Activated T-cell treated with anti-CD3 and anti-CD28 coated beads, Interleukin-2, amount 50 U/mL, for 24 hours (primary cell): ENCODE data around the gene DGLUCY.
A peak's percentile ranks its signal among the peaks of the same experiment; 100 is the strongest.

Experiments used
- DNase-seq: peaks from one replicate; pipeline ENCODE4 v3.0.0-alpha.2; 2020
- H3K27ac Mint-ChIP-seq: 2 replicates; pipeline ENCODE4 v1.8.0; 2020; ENCODE audit warnings: mild to moderate bottlenecking, mixed read lengths
- H3K27me3 Mint-ChIP-seq: 2 replicates; pipeline ENCODE4 v1.8.0; 2020; ENCODE audit warnings: mixed read lengths
- H3K36me3 Mint-ChIP-seq: 2 replicates; pipeline ENCODE4 v1.8.0; 2020; ENCODE audit warnings: low read depth, mixed read lengths
- H3K4me1 Mint-ChIP-seq: 2 replicates; pipeline ENCODE4 v1.8.0; 2020; ENCODE audit warnings: low read depth, mixed read lengths
- H3K4me3 Mint-ChIP-seq: 2 replicates; pipeline ENCODE4 v1.8.0; 2020; ENCODE audit warnings: mild to moderate bottlenecking, moderate library complexity, mixed read lengths
- H3K9me3 Mint-ChIP-seq: 2 replicates; pipeline ENCODE4 v1.8.0; 2020; ENCODE audit warnings: mixed read lengths

The DGLUCY gene

DNA sequence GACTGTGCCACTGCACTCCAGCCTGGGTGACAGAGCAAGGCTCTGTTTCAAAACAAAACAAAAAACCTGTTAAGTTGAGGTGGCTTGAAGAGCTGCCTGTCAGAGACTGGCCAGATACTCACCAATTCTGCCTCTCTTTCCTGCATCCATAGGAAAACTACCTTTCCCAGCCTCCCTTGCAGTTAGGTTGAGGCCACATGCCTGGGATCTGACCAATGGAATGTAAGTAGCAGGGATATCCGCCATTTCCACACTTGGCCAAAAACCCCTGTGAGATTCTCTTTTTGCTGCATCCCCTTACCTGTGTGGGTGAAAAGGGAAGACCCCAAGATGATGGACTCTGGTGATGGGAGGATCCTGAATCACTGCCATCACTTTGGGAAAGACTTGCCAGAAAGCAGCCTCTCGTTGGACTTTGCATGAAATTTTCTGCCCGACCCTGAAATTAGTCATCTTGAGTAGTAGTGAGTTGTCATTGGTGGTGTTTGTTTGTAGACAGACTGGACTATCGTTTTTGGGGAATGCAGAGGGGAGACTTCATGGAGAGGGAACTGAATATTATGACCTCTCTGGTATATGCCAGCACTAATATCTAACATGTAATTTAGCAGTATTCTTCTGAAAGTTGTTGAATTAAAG lies 116.6 kb downstream of the DGLUCY start:
- Mint-ChIP-seq H3K27ac (peak overlapping the region; percentile 99), H3K36me3 (peaks cover 49% of the 10 kb centered on the region), H3K27me3 (no peaks in the 10 kb centered on the region), H3K4me1 (peaks cover 83% of the 10 kb centered on the region), H3K9me3 (peaks cover 4% of the 10 kb centered on the region), H3K4me3 (peak overlapping the region; percentile 72)
- DNase-seq = no peak

DNA sequence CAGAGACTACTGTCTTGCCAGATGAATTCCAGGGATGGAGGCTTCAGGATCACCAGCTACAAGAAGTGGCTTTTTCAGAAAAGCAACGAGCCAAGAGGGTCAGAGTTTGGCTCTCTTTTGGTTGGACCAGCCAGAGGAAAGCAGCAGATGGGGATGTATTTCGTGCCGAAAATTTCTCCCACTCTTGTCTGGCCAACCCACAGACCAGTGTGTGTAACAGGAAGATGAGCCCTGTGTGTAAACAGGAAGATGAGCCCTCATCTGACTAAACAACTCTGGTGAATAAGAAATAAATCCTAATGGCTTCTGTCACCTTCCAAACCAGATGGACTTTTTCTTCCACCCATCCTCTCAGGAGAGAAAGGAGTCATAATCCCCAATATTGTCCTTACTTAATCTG lies 117.6 kb downstream of the DGLUCY start:
- Mint-ChIP-seq H3K36me3 (peaks cover 48% of the 10 kb centered on the region), H3K9me3 (peaks cover 4% of the 10 kb centered on the region), H3K4me1 (peaks cover 79% of the 10 kb centered on the region), H3K27ac (peak overlapping the region; percentile 99), H3K4me3 (peak overlapping the region; percentile 32), H3K27me3 (no peaks in the 10 kb centered on the region)
- DNase-seq = no peak

DNA sequence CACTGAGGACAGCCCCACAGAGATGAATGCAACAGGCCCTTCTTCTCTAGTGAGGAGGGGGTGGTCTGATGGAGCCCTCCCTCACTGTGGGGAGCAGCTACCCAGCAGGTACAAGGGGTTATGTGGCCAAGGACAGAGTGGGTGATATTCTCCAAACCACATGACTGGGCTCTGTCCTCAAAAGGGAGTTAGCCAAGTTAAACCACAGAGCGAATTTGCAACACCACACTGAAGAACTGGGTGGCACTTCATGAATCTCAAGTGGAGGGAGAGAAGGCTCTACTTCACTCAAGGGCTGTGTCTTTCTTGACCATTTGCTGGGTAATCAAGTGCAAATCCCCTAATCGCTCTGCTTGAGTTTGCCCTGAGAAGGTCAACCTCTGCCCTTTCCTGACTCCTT lies 118.2 kb downstream of the DGLUCY start:
- Mint-ChIP-seq H3K27me3 (no peaks in the 10 kb centered on the region), H3K27ac (peak overlapping the region; percentile 99), H3K4me3 (no peak overlapping the region), H3K9me3 (peaks cover 4% of the 10 kb centered on the region), H3K4me1 (peaks cover 73% of the 10 kb centered on the region), H3K36me3 (peaks cover 46% of the 10 kb centered on the region)
- DNase-seq = no peak

DNA sequence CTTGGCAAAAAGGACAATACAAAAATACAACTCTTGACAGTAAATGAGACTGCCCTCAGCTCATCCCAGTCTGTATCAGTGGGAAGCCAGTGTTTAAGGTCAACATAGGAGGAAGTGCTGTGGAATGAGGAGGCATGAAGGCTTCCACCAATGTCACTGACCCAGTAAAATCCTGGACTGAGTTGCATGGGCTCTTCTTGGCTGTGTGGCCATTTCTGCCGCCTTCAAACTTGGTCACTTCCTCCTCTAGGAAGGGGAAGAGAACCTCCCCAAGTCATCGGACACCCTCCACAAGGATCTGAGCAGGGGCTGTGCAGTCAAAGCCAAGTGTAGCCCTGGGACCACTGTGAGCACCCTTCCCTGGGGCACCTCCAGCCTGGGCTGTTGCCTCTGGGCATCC lies 118.7 kb downstream of the DGLUCY start:
- Mint-ChIP-seq H3K4me1 (peaks cover 71% of the 10 kb centered on the region), H3K9me3 (peaks cover 4% of the 10 kb centered on the region), H3K4me3 (no peak overlapping the region), H3K27ac (peak overlapping the region; percentile 63), H3K36me3 (peaks cover 46% of the 10 kb centered on the region), H3K27me3 (no peaks in the 10 kb centered on the region)
- no peak for DNase-seq

DNA sequence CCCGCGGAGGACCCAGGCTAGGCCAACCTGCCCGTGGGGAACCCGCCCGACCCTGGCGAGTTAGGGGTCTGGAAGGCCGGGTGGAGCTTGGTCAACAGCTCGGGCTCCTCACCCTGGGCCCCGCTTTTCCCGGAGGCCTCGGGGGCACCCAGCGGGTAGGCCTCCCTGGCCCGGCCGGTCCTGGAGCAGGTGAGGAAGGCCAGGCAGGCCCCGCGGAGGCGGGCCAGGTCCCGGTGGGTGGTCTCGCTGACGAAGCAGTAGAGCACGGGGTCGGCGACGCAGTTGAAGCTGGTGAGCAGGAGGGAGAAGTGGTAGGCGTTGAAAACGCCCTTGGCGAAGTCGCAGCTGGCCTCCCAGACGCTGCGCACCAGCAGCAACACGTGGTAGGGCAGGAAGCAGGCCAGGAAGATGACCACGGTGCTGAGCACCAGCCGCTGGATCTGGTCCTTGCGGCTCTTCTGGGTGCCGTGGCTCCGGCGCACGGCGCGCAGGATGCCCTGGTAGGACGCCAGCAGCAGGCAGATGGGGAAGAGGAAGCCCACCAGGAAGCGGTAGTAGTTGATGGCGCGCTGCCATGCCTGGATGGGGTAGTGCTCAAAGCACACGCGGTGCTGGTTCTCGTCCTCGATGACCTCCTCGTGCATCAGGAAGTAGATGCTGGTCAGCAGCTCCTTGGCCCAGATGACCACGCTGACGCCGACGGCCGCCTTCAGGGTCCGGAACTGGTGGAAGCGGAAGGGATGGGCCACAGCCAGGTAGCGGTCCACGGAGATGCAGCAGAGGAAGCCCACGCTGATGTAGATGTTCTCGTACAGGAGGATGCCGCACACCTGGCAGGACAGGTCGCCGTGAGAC lies 120.3 kb downstream of the DGLUCY start:
- Mint-ChIP-seq H3K4me1 (peaks cover 71% of the 10 kb centered on the region), H3K9me3 (peaks cover 4% of the 10 kb centered on the region), H3K36me3 (peaks cover 49% of the 10 kb centered on the region), H3K27me3 (no peaks in the 10 kb centered on the region), H3K4me3 (no peak overlapping the region), H3K27ac (no peak overlapping the region)
- DNase-seq = no peak

DNA sequence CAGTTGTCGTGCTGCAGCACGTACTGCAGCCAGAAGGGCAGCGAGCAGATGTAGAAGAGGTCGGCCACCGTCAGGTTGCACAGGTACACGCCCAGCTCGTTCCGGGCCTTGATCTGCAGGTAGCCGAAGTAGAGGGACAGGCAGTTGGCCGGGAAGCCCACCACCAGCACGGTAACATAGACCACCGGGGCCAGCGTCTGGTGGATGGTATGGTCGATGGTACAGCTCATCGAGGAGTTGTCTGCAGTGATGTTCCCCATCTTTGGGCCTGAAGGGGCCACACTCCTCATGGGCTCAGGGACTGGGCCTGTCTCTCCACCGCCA lies 120.9 kb downstream of the DGLUCY start:
- H3K4me3 Mint-ChIP-seq = no peak overlapping the region
- H3K9me3 Mint-ChIP-seq = peaks cover 4% of the 10 kb centered on the region
- no peak overlapping the region for H3K27ac Mint-ChIP-seq
- H3K4me1 Mint-ChIP-seq = peaks cover 71% of the 10 kb centered on the region
- DNase-seq = no peak
- H3K27me3 Mint-ChIP-seq = no peaks in the 10 kb centered on the region
- peaks cover 49% of the 10 kb centered on the region for H3K36me3 Mint-ChIP-seq

DNA sequence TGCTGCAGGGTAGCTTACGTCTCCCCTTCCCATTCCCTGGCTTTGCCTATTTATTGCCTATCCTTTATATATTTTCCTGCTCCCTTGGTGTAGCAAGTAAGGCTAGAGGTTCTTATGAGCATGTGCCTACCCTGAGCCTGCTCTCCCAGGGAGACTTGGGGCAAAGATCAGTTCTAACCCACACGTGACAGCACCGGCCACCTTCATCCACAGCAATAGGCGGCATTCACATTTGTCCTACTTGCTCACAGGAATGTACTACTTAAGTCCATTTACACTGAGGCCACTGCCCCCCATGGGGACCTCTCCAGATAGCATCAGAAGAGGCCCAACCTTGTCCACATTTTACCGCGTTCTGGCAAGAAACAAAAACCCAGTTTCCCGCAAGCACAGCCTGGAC lies 122.0 kb downstream of the DGLUCY start:
- DNase-seq = no peak
- Mint-ChIP-seq H3K36me3 (peaks cover 38% of the 10 kb centered on the region), H3K4me1 (peaks cover 70% of the 10 kb centered on the region), H3K4me3 (no peak overlapping the region), H3K27me3 (no peaks in the 10 kb centered on the region), H3K27ac (no peak overlapping the region), H3K9me3 (peaks cover 4% of the 10 kb centered on the region)

DNA sequence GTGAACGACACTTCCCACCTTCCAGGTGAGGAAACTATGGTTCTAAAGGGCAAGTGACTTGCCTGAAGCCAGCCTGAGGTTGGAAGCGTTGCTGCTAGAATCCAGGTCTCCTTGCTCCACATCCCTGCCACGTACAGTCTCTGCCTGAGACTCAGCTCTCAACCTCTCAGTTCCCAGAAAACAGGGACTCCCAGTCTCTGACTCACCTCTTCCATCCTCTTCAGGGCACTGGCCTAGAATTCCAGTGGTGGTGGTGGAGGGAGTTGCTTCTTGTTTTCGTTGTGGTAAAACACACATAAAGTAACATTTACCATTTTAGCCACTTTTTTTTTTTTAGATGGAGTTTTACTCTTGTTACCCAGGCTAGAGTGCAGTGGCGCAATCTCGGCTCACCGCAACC lies 123.3 kb downstream of the DGLUCY start:
- H3K27ac Mint-ChIP-seq = peak overlapping the region; percentile 67
- no peak overlapping the region for H3K4me3 Mint-ChIP-seq
- peaks cover 31% of the 10 kb centered on the region for H3K36me3 Mint-ChIP-seq
- H3K27me3 Mint-ChIP-seq = no peaks in the 10 kb centered on the region
- H3K4me1 Mint-ChIP-seq = peaks cover 70% of the 10 kb centered on the region
- H3K9me3 Mint-ChIP-seq = no peaks in the 10 kb centered on the region
- DNase-seq = no peak

DNA sequence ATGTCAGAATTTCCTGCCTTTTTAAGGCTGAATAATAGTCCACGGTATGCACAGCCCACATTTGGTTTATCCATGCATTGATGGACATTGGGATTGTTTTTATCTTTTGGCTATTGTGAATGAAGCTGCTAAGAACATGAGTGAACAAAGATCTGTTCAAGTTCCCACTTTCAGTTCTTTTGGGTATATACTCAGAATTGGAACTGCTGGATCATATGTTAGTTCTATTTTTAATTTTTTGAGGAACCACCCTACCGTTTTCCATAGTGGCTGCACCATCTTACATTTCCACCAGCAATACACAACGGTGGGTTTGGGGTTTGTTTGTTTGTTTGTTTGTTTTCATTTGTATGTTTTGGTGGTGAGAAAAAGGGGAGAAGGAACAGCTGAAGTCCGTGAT lies 124.2 kb downstream of the DGLUCY start:
- no peak for DNase-seq
- Mint-ChIP-seq H3K27me3 (no peaks in the 10 kb centered on the region), H3K4me1 (peaks cover 71% of the 10 kb centered on the region), H3K4me3 (no peak overlapping the region), H3K27ac (no peak overlapping the region), H3K9me3 (no peaks in the 10 kb centered on the region), H3K36me3 (peaks cover 29% of the 10 kb centered on the region)

DNA sequence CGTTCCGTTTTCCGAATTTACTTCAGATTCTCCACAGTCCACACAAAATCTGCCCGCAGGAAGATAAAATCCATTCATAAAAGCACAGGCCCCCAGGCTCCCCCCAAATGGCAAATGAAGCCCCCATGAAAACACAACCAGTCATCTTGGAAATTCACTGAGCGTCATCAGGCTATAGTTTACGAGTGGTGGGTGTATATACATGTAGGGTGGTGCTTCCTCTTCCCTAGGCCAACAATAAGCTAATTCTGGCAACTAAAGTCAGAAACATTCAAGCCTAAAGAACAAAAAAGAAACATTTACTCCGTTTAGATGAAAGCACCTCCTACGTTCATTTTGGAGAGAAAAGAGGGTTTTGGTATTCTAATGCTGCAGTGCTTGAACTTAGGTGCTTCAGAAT lies 124.8 kb downstream of the DGLUCY start:
- Mint-ChIP-seq H3K4me1 (peaks cover 74% of the 10 kb centered on the region), H3K27me3 (no peaks in the 10 kb centered on the region), H3K36me3 (peaks cover 32% of the 10 kb centered on the region), H3K27ac (peak overlapping the region; percentile 55), H3K9me3 (no peaks in the 10 kb centered on the region), H3K4me3 (peak overlapping the region; percentile 34)
- DNase-seq = no peak

DNA sequence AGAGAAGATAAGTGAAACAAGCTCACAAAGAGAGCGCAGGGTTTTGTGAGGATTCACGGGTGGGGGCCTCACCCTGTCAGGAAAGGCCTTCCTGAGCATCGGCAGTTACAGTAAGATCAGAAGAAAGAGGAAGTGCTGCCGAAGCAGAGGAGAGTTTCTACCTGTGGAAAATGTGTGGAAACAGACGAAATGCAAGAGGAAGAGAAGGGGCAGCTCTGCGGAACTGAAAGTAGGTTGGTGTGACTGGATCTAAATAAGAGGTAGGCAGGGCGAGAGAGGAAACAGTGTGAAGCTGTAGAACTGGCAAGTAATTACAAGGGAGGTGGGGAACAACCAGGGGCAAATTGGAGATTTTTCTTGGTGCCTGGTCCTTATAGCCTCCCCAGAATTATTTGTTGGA lies 128.0 kb downstream of the DGLUCY start:
- peaks cover 22% of the 10 kb centered on the region for H3K36me3 Mint-ChIP-seq
- peak overlapping the region; percentile 98 for H3K27ac Mint-ChIP-seq
- H3K9me3 Mint-ChIP-seq = no peaks in the 10 kb centered on the region
- no peak for DNase-seq
- peaks cover 95% of the 10 kb centered on the region for H3K4me1 Mint-ChIP-seq
- H3K27me3 Mint-ChIP-seq = no peaks in the 10 kb centered on the region
- peak overlapping the region; percentile 80 for H3K4me3 Mint-ChIP-seq

DNA sequence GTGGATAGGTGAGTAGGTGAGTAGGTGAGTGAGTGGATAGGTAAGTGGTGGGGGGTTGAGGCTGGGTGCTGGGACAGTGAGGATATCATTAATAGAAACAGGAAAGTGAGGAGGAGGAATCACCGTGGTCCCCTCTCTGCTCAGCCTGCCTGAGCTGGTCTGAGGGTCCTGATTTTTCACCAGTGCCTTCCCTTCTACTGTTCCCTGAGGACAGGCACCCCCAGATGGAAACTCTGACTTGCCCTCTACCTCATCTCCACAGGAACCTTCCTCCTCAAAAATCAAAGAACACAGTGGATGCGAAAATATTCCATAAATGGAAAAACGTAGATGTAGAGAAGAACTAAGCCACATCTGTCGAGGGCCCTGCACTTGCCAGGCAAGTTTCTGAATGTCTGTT lies 128.8 kb downstream of the DGLUCY start:
- Mint-ChIP-seq H3K4me3 (peak overlapping the region; percentile 80), H3K27me3 (no peaks in the 10 kb centered on the region), H3K36me3 (peaks cover 26% of the 10 kb centered on the region), H3K9me3 (peaks cover 4% of the 10 kb centered on the region), H3K4me1 (peaks cover 98% of the 10 kb centered on the region), H3K27ac (peak overlapping the region; percentile 98)
- no peak for DNase-seq

DNA sequence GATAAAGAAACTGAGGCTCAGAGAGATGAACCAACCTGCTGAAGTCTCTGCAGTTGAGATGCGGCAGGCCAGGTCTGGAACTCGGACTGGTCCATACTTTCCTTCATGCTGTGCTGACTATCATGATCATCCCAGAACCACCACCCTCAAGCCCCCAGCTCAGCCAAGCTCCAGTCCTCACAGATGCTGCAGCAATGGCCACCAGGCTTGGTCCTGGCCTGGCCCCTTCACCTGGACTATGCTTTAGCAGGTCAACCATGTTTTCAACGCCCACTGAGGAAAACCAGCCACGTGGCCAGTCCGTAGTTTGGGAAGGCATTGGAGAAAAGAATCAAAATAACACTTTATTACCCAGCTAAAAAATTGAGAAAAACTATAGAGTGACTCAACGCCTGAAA lies 129.2 kb downstream of the DGLUCY start:
- H3K36me3 Mint-ChIP-seq = peaks cover 26% of the 10 kb centered on the region
- peak overlapping the region; percentile 80 for H3K4me3 Mint-ChIP-seq
- peaks cover 98% of the 10 kb centered on the region for H3K4me1 Mint-ChIP-seq
- no peaks in the 10 kb centered on the region for H3K27me3 Mint-ChIP-seq
- DNase-seq = peak; percentile 62
- H3K9me3 Mint-ChIP-seq = peaks cover 4% of the 10 kb centered on the region
- peak overlapping the region; percentile 98 for H3K27ac Mint-ChIP-seq

DNA sequence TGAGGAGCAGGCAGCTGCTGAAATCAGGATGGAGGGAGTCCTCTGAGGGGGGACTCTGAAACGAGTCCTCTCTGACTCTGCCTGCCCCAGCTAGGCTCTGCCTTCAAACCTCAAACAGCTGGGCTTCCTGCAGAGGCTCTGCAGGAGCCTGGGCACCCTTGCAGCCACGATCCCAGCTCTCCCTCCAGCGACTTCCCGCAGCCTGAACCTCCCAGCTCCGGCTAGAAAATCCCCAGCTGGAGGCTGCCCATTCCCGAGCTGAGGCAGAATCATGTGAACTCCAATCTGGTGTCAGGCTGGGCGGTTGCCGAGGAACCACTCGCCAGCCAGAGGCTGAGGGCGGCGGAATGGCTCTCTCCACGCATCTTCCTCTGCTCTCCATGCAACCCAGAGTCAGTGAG lies 130.6 kb downstream of the DGLUCY start, which contains the start of gene GPR68:
TSS of gene GPR68 (minus strand) at position 204 of the 401 bp plus-strand sequence. CDS start 9,654 bp downstream, outside the sequence.
- Mint-ChIP-seq H3K36me3 (peaks cover 26% of the 10 kb centered on the region), H3K9me3 (peaks cover 4% of the 10 kb centered on the region), H3K27me3 (no peaks in the 10 kb centered on the region), H3K4me1 (peaks cover 95% of the 10 kb centered on the region), H3K4me3 (peak within 1 kb of the TSS; percentile 80), H3K27ac (peak within 1 kb of the TSS; percentile 98)
- peak; percentile 68 for DNase-seq

DNA sequence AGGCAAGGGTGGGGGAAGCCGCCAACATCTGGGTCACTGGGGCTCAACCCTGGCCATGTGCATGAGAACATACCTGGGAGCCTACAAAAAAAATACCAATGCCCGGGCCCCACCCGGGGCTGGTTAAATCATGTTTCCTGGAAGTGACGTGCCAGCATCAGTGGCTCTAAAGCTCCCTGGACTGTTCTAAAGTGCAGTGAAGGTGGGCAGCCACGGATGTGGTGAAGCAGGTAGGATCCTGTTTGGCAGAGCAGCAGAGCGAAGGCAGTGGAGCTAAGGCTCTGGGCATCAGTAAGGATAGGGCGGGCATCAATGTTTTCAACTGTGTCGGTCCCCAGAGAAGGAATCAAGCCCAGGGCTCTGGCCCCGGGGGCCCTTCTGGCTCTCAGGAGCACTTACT lies 131.2 kb downstream of the DGLUCY start:
- peak; percentile 79 for DNase-seq
- peaks cover 26% of the 10 kb centered on the region for H3K36me3 Mint-ChIP-seq
- H3K27ac Mint-ChIP-seq = peak overlapping the region; percentile 98
- H3K27me3 Mint-ChIP-seq = no peaks in the 10 kb centered on the region
- peak overlapping the region; percentile 80 for H3K4me3 Mint-ChIP-seq
- H3K4me1 Mint-ChIP-seq = peaks cover 95% of the 10 kb centered on the region
- peaks cover 4% of the 10 kb centered on the region for H3K9me3 Mint-ChIP-seq
